ENCODE data around the gene KRTAP10-6.

- no peak for TF ChIP-seq CTCF (IDR thresholded peaks at IDR 0.05)
- no peak for TF ChIP-seq POLR2A (IDR thresholded peaks at IDR 0.05)
These were observed 23.4 kb downstream of the KRTAP10-6 start for GRCh38 chr21:44568667-44569556.

All from body of pancreas (tissue), 4 donors.